Measurements from ENCODE around the gene GDNF.
A peak's percentile ranks its signal among the peaks of the same experiment; 100 is the strongest.
"Not testable (repeated sequence)": the region's sequence is repeated elsewhere in the genome, so short reads cannot be mapped to it uniquely, and the experiment has no call there.

The GDNF gene

DNA sequence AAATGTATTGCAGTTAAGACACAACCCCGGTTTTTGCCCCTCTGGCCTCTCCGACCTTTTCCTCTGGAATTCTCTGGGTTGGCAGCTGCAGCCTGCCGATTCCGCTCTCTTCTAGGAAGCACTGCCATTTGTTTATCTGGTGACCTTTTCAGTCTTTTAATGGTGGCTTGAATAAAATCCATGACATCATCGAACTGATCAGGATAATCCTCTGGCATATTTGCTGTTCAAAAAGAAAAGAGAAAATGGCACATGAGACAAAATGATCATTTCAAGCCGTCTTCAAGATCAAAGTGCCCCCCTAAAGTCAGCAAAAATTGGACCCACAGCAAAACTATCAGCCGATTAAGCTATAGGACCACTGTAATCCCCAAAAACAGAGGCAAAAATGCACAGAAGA lies 23.9 kb downstream of the GDNF start:
- no peak for DNase-seq

DNA sequence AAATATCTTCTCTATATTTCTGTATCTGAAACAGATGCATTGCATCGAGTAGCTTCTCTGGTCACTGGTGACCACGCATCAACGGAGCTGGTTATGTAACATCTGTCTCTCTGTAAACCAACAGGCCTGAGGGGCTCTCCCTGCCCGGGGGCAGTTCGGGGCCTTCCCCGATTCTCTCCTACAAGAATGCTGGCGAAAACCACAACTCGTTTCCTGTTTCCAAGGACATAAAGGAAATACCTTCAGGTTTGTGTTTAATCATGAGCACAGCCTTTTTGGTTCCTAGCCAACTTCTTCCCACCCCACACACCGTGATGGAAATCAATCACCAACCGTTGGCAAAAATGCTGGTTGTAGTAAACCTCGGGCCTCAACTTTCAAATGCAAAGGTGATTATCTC lies 25.1 kb downstream of the GDNF start:
- DNase-seq, result no peak

DNA sequence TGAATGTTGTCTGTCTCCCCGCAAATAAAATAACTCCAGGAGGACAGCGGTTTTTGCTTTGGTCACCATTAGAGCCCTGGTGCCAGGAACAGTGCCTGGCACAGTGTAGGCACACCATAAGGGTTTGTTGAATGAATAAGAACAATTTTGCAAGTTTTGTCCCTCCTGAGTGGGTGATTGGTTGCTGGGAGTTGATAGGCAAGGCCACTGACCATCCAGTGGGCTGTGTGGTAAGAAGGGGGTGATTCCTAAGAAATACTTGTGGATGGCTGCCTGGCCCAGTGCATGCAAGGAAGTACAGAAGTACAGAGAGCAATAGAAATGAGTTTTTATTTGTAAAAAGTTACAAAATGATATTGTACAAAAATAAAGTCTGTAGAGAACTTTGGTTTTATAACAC lies 27.5 kb downstream of the GDNF start:
- no peak for DNase-seq

DNA sequence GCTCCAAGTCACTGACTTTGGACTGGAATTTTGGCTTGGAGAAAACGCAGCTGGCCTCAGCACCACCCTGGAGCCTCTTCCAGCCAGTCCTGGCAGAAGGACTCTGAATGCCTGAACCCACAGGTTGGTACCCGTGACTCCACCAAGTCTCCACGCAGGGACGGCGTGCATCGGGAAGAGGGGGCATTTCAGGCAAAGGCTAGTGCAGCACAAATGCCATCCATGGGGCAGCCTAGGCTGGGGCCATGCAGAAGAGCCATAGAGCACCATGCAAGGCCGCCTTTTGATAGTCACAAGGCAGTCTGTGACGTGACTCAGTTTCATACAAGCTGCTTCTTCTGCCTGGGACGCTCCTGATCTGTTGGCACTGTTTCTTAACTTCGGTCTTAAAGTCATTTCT lies 28.0 kb downstream of the GDNF start:
- no peak for DNase-seq

DNA sequence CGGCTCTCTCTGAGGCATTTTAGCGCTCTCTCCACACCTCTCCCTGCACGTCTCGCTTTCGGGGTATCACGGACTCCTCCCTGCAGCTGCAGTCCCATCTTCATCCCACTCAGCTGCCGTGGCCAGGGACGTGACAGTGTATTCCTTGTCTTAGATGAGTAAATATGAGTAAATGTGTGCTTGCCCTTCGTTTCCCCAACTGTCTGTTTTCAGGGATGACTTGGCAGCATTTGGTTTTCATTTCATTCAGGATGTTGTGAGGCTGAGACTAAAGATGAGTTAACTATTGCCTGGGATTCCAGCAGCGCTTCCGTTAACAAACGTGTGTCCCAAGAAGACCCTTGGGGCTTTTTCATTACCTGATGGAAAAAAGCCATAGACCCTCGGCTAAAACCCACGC lies 29.5 kb downstream of the GDNF start:
- DNase-seq, result no peak

DNA sequence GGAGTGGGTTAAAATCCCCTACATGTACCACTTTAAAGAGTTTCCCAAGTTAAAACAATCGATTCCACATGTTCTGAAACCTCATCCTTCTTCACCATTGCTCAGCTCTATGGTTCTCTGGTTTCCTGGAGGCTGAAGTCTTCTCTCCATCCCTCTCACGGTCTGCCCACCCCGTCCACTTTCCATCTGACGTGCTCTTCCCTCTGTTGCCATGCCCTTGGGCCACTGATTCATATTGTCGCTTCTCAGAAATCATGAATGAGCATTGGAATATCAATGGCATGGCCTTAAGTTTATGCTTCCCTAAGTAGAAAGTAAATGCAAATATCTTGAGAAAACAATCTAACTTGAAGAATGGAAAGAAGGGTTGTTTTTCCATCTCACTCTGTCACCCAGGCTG lies 30.9 kb downstream of the GDNF start:
- DNase-seq, result no peak

DNA sequence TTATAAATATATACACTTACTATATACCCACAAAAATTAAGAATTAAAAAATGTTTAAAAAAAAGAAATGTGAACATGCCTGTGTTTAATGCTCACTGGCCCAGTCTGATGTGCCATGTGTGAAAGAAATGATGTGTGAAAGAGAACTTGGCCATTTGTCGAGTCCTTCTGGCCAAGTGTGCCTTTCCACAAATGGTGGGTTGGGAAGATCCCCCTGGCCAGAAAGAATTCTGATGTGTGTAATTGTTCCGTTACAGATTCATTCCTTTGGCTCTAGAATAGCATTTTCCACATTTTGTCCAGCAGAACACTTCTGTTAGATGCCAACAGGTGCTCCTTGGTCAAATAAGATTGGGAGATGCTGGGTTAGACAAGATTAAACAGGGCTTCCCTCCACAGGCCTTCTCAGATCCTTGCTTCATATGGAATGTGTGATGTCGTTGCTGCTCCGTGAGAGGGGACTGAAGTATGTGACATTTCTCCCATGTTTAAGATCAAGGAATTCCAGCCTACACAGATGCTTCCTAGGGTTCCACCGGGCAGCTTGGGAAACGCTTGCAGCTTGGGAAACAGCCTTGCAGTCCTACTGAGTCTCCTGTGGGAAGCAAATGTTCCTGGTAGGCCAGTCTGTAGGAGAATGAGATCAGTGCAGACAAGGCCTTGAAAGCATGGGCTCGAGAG lies 32.1 kb downstream of the GDNF start:
- DNase-seq, result no peak

DNA sequence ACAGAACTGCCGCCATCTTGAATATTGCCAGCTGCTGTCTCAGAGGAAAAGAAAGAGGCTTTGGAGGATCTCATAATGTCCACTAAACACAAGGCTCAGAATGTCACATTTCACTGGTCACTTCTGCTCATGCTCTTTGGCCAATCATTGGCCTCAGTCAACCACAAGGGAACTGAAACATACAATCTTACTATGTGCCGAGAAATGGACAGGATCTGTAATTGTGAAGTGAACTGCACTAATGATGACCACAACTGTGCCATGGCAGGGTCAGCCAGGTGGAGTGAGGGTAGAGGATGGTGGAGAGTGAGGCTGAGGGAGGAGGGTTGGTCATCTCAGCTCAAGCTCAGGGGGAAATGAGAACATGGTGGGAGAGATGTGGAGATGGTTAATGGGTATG lies 32.8 kb downstream of the GDNF start:
- no peak for DNase-seq

DNA sequence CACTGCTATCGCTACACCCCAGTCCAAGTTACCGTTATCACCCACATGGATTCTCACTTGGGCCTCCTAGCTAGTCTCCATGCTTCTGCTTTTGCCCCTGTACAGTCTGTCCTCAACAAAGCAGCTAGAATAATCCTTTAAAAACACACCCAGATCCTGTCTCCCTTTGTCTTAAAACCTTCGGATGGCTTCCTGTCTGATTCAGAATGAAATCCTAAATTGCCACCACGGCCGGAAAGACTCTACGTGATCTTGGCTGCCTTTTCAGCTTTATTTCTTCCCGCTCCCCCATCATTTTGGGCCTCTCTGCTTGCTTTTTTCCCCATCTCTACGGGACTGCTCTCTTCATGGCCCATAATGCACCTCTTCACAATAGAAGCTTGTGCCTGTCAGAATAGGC lies 33.4 kb downstream of the GDNF start:
- DNase-seq, result no peak

DNA sequence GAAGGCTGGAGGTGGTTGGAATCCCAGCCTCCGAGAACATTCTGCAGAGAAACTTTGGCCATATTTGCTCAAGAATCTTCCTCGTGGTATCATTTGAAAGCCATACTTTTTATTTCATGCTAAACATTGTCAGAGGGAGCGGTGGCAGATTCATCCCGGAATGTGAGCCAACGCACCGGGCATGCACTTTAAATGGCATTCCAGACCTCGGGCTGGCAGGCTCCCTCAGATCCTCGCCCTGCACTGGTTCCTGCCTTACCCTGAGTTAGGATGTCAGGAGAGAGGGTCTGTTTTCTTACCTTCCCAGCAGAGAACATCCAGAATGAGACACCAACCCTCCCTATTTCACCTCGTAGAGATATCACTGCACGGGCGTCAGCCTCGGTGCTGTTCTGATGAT lies 33.8 kb downstream of the GDNF start:
- no peak for DNase-seq

DNA sequence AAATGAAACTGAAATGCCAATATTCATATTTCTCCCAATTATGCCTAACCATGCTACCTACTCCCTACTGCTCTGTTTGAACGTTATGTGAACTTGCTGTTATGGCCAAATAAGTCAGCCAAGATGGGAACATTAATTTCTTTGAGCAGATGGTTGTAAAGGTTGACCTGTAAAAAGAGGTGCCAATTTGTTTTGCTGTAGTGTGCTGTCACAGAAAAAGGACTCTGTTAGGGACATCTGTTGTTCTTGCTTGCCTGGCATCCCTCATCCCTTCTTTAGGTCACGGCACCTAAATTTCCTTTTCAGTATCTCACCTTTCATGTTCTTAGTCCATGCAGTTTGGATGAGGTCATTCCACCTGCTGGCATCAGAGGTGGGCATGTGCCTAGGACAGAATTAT lies 35.4 kb downstream of the GDNF start:
- no peak for DNase-seq

DNA sequence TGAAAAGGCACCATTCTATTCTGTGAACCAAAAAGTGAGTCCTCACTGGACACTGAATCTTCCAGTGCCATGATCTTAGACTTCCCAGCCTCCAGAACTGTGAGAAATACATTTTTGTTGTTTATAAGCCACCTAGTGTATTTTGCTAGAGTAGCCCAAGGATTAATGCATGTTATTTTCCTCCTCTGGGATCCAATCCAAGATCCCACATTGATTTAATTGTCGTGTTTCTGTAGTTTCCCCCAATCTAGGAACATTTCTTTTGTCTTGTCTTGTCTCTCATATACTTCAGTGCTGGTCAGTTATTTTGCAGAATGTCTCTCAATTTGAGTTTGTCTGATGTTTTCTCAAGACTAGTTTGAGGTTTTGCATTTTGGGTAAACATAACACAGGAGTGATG lies 36.4 kb downstream of the GDNF start:
- no peak for DNase-seq

DNA sequence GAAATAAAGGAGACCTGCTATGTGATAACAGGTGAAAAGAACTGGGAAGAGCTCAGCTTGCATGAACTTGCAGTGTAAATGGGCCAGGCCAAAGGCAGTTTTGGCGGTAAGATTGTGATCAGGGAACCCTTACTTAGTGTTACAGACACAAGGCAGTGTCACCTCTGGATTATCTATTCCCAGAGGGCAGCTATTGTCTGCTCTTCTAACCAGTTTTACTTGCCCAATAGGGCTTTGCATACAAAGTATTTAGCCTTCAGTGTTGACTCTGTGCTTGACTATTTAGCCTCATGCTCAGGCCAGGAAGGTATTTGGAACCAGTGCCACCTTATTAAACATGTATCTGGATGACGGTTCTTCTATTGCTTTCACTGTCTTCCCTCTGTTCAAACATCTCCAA lies 38.3 kb downstream of the GDNF start:
- no peak for DNase-seq

DNA sequence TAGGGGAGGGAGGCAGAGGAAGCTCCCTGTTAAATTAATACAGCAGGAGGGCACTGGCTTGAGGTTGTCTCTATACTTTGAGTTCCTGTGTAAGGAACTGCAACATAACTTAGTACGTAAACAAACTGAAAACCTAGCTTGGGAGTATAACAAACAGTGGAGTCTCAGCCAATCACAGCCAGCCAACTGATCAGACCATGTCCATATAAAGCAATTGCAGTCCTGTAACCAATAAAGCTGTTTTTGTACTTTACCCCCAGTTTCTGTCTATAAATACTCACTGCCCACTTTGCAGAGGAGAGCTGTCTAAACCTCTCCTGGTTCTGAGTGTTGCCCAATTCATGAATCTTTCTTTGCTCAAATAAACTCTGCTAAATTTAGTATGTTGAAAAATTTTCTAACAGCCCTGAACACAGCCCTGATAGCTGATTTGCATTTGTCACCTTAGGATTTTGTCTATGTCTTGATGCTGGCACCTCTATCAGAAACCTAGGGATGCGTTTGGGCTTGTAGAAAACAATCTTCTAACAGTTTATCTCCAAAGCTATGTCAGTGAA lies 39.9 kb downstream of the GDNF start:
- DNase-seq, result no peak

DNA sequence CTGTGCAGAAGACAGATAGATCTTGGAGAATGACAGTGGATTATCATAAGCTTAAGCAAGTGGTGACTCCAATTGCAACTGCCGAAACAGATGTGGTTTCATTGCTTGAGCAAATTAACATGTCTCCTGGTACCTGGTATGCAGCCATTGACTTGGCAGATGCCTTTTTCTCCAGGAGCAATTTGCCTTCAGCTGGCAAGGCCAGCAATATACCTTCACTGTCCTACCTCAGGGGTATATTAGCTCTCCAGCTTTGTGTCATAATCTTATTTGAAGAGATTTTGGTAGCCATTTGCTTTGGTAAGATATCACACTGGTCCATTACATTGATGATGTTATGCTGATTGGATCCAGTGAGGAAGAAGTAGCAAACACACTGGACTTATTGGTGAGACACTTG lies 43.4 kb downstream of the GDNF start:
- not testable (repeated sequence) for DNase-seq

DNA sequence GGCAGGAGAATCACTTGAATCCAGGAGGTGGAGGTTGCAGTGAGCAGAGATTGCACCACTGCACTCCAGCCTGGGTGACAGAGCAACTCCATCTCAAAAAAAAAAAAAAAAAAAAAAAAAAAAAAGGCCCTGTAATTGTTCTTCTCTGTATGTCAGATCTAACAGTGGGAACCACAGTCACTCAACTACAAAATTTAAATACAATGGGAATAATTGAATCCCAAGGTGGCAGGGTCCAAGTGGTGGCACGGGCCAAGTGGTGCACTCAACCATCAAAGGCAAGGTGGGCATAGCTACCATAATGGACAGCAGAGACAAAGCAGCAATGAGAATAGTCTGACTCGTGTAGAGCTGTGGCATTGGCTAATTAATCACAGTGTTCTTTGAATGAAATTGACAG lies 44.5 kb downstream of the GDNF start:
- not testable (repeated sequence) for DNase-seq

DNA sequence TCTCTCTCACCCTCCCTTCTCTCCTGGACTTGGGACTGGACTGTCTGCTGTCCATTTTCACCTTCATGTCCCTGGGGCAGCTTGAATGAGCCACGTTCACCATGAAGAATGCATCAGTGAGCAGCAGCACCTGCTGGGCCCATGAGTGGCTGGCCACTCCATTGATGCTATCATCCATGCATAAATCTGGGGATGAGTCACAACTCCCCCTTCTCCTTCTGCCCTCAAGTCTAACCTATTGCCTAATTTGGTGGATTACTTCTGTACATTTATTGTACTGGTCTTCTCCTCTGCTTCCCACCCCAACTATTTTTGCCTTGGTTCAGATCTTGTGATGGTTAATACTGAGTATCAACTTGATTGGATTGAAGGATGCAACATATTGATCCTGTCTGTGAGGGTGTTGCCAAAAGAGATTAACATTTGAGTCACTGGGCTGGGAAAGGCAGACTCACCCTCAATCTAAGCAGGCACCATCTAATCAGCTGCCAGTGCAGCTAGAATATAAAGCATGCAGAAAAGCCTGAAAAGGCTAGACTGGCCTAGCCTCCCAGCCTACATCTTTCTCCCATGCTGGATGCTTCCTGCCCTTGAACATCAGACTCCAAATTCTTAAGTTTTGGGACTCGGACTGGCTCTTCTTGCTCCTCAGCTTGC lies 46.7 kb downstream of the GDNF start:
- no peak for DNase-seq

DNA sequence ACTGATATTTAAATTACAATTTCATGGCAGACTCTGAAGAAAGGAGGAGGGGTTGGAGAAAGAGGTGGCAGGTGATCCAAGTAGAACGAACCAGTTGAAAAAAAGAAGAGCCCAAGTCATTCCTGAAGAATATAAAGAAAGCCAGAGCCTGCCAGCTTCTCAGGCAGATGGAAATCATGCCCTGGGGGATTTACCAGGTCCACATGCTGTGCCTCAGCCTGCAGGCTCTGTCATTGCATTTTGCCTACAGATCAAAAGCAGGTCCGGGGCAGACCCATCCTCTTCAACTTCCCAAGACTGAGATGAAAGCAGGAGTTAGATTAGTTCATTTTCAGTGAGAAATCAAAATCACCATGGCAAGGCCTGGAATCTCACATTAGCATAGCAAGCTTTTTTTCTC lies 48.5 kb downstream of the GDNF start:
- DNase-seq, result no peak

DNA sequence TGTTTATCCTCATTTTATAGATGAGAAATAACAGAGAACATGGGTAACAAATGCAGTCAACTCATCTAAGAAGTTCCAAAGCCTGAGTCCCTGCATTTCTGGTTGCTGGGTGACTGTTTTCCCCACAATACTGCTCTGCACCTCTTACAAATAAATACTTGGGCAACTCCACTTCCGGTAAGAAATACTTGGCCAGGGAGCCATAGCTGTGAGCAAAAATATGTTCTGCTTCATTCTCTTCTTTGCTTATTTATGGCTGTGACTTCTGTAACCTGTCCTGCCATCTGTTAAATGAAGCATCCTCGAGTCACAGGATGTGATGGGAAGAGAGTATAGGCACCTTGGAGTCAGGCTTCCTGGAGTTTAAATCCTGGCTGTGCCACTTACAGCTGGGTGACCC lies 49.9 kb downstream of the GDNF start:
- DNase-seq, result no peak

DNA sequence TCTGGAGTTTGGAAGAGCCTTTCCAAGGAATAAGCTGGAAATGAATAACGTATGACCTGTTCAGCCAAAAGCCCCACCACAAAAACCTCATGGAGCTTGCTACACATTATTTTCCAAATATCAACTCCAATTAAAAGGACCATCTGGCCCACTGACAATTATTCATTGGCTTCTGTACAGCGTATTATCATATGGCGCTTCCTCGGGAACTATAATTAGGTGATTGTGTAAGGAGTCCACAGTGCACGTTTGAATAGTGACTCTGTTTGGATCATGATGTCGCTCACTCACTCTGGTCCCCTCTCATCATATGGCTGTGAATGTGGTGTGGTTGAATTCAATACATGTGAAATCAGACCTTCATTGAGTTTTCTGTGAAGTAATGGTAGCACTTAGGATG lies 52.1 kb downstream of the GDNF start:
- no peak for DNase-seq

DNA sequence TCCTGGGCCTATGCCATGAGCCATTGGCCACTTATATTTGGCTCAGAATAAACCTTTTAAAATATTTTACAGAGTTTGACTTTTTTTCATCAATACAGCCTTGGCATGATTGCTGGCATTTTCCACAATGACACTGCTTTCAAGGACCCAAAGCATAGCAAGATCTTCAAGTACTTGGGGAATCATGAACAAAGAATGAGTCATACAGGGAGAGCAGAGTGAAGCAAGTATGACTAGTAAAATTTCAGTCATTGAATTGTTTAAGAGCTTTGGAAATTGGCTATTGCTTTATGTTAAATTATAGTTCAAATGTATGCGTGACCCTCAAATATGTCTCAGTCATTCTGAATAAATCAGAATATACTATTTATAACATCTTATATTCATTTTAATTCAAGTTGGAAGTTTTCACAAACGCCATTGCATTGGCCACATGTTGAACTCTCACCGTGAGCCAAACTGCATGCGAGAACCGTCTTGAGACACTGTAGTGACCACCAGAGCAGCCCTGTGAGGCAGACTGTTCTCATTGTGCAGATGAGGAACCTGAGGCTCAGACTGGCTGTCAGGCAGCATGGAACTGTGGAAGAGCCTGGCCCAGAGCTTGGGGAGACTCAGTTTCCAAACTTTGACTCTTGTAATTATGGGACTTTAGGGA lies 52.9 kb downstream of the GDNF start:
- no peak for DNase-seq

DNA sequence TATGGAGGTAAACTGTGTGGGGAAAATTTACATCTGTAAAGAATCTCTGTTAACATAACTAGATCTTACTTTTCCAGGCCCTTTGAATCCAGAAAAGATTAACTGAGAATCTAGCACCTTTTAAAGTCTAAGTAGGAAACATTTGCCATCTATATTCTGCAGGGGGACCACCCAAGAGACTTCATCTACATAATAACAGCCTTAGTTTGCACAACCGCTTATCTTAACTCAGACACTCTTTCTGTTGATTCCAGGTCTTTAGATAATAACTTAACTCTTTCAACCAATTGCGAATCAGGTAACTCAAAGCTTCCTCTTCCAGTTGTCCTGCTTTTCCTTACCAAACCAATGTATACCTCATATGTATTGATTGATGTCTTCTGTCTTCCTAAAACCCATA lies 53.4 kb downstream of the GDNF start:
- no peak for DNase-seq

DNA sequence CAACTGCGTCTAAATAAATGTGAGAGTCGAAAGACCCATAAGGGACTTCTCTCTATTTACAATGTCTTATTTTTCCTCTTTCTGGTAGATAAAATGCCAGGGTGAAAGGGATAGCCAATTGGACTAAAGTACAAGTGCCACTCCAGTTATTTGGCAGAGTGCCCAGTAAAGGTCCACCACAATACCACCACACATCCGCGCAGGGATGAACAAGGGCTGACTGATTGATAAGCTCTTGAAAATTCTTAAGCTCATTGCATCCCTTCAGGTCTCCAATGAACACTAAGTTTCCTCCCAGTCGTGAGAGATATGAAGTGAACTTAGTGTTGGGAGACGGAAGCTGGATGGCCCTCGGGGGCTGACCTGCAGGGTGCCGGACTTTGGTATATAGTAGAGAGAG lies 58.4 kb downstream of the GDNF start:
- DNase-seq, result peak; percentile 3

DNA sequence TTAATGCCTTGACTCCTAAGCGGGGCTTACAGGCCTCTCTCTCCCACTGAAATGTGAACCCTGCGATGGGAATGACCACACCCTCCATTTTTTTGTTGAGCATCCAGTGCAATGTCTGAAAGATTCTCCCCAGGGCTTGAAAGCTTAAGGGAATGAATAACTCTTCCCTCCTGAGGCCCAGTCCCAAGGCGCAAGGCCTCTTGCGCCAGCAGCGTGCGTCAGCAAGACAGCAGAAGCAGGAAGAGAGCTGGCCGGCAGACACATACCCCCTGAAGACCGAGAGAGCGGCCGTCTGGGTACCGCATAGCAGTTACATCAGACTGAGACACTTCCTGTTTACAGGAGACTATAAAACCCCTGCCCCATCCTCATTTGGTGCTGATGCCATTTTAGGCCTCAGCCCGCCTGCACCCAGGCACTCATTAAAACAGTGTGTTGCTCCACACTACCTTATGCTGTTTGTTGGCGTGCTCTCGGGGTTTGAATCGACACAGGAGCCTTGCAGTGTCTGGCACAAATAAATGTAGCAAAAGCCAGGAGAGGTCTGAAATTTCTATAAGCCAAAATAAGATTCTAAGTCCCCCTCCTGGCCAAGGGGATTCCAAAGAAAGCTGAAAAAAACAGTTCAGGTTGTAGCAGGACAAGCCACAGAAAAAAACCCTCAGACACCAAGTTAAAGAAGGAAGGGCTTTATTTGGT lies 62.3 kb downstream of the GDNF start:
- DNase-seq, result no peak

Measured in DMS79 treated with DMSO at 0.1 percent for 48 hours (cell line).